NCI-H460 (cell line): ENCODE data around the gene DUSP1. TPM values are rescaled to one million over a fixed set of nuclear protein-coding genes. Genes with fewer than 3 reads are reported as not detected.

Experiments
- DNase-seq: peaks from one replicate; pipeline ENCODE4 v3.0.0-alpha.2; 2016; ENCODE audit warnings: low read depth; ENCODE audit errors: extremely low read depth
- total RNA-seq: library from RNA; depleted of rRNA; stranded (reverse); fragments of >200 nt; shearing (Covaris generic); gene quantifications from 2 replicates; pipeline ENCODE4 v1.2.3, GENCODE V29; 2014

The DUSP1 gene
- total RNA-seq, 1 experiment from 2014 or later = 441 TPM

DNA sequence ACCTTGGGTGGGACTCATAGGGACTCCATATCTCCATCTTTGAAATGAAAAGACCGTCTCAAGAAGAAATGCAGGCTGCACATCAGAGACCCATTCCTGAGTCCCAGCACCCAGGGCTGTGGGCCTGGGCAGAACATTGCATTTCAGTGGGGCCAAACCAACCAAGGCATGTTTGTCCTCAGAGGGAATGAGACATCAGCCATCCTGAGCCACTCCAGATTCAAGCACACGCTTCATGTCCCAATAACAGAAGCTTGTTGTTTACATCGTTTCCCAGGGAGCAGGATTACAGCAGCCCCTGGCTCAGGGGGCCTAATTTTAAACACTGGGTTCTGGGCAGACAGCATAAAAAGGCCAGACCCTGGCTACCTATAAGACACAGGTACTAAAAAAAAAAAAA lies 24.3 kb downstream of the DUSP1 start:
- DNase-seq = no peak

DNA sequence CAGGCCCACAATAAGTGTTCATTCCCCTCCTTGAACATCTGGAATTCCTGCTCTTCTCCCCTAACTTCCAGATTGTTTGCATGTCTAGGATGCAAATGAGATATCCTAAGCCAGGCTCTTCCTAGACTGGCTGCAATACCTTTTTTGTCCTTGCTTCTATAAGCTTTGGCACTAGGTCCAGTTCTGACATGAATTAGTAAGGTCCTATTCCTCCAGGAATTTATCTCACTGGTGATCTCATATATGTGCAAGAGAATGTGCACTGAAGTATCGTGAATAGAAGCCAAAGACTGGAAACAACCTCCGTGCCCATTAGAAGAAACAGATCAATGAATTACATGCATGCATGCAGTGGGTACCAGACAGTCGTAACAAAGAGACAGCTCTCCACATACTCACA lies 25.2 kb downstream of the DUSP1 start:
- no peak for DNase-seq

DNA sequence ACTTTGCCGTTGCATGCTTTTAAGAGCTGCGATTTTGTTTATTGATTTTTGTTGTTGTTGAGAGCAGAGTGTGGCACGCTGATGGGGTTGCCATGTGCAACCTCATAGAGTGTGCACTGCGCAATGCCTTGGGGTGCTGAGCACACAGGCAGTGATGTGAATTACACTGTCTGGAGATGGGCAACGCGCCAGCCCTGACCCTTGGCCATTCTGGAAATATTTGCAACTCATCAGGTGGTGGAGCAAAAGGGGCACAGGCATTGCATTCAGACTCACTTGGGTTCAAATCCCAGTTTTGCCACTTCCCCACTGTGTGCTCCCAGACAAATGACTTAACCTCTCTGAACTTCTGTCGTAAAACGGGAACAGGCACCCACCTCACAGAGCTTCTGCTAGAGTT lies 25.6 kb downstream of the DUSP1 start:
- no peak for DNase-seq

DNA sequence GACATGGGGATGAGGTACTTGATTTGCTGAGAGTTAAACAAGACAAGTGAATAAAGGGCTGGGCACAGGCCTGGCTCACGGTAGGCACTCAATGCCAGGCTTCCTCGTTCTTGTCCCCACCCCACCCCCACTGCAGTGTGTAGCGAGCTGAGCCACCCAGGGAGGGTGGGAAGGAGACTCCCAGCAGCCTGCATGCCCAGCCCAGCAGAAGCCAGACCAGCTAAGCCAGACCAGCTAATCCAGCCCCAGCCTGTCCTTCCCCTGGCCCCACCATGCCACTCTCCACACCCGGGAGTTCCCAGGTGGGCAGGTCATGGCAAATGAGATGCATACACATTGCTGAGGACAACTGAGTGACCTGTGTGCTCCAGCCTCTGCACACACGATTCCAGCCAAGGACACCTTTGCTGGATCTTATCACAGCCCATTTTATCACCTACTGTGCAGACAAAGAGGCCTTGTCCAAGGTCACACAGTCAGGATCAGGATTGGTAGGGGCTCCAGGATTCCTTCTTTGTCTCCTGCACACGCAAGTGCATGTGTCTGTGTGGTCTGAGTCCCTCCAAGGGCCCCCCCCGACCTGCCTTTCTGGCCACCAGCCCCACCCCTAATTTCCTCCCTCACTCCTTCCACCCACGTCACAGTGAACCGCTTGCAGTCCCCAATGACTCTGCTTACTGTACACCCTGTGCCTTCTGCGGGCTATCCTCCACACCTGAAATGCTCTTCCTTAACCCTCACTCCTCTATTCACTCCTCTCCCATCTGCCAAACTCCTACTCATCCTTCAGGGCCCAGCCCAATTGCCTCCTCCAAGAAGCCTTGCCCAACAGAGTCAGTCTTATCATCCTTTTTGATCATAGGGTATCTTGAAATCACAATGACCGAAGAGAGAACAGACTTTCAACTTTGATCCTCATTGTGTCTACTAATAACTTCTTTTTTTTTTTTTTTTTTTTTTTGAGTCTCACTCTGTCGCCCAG lies 26.6 kb downstream of the DUSP1 start:
- no peak for DNase-seq

DNA sequence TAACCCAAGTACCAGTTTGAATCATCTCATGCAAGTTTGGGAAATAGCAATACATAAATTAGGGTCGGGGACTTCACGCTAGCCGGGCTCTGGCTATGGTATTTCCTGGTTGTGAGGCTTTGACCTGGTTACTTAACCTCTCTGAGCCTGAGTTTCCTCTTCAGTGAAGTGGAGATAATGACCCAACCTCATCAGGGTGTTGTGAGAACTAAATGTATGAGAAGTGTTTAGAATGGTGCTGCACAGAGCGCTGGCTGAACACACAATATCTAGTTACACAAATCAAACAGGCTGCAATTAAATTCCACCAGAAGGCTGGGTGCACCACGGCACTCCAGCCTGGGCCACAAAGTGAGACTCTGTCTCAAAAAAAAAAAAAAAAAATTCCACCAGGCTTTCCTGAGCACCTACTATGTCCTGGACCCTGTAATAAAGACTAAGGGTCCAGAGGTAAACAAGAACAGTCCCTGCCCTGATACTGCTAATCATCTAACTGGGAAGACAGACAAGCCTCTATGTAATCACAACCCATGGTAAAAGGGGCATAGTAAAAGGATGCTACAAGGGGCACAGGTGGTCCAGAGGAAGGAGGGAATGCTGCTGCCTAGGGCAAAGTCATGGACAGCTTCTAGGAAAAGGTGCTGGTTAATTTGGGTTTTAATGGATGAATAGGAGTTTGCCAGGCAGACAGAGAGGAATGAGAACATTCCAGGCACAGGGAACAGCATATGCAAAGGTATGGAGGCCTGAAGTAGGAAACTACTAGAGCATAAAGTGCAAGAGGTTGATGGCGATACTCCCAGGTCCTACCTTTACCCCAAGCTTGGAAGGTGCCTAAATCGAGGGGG lies 27.7 kb downstream of the DUSP1 start:
- DNase-seq = no peak

DNA sequence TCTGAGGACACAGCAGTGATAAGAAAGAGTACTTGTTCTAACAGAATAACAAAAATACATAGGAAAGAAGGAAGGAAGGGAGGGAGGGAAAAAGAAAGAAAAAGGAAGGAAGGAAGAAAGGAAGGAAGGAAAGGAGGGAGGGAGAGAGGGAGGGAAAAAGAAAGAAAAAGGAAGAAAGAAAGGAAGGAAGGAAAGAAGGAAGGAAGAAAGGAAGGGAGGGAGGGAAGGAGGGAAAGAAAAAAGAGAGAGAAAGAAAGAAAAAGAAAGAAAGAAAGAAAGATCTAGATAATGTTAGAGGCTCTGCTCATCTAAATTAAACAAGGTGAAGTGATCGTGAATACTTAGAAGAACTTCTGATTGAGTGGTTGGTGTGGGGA lies 29.8 kb downstream of the DUSP1 start:
- DNase-seq = no peak

DNA sequence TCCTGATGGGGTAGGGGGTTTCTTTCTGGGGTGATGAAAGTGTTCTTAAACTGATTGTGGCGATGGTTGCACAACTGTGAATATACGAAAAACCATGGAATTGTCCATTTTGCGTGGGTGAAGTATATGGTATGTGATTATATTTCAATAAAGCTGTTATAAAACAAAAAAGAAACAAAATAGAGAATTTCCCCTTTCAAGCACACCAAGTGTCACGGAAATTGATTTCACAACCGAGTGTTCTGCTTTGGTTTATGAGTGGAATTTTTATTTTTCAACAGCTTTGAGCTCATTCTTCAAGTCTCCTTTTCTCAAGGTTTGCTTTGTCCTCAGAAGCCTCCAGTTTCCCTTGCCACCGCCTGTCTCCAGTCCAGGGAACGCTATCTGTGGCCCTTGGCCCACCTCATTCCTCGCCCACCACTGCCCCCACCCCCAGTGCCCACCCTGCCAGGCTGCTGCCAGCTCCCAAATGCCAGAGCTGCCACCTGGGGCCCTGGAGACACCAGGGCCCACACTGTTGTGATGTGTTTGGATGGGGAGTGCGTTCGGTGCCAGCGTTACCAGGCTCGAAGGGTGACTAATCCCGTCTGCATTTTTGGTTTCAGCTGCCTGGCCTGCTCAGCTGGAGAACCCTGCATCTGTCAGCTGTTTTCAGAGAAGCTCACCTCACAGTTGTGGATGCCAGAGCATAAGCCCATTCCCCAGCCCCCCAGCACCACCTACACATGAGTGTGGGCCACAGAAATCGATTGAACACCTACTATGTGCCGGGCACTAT lies 30.4 kb downstream of the DUSP1 start:
- DNase-seq = no peak

DNA sequence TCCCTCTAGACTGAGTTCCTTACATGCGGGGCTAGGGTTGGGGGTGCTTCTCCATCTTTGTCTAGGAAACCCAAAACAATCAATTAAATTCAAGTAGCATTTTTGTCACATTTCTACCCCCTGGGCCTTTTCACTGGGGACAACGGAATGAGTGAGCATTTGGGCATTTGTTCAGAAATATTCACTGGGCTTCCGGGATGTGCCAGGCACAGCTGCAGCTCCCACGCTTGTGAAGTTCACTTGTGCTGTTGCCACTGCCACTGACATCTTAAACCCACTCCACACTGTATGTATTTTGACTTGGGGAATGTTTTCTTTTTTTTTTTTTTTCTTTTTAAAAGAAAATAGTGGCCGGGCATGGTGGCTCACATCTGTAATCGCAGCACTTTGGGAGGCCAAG lies 31.6 kb downstream of the DUSP1 start:
- DNase-seq = no peak

DNA sequence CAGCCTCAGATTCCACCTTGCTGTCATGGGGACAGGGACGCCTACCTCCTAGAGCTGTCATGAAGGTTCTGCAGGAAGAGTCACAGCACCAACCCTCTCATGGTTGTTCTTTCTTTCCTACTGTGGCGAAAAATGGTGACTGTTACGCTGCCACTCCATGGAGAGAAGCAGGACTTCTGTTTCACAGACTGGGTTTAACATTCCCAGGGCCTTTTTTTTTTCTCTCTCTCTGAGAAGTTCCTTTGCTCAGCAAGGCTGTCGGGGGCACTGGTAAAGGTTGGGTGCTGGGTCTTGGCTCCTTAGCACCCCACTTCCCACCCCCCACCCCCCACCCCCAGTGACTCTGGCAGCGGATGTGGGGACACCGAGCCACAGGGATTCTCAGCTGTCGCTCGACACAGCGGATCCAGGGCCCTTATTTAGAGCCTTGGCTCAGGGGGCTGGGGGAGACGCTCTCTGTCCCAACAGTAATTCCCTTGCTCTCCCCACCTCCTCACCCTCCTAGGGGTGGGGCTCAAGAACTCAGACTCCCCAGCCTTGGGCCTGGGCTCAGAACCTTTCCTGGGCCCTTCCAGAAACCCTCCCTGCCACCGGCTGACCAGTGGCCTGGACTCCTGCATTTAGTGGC lies 34.4 kb downstream of the DUSP1 start:
- DNase-seq = no peak

DNA sequence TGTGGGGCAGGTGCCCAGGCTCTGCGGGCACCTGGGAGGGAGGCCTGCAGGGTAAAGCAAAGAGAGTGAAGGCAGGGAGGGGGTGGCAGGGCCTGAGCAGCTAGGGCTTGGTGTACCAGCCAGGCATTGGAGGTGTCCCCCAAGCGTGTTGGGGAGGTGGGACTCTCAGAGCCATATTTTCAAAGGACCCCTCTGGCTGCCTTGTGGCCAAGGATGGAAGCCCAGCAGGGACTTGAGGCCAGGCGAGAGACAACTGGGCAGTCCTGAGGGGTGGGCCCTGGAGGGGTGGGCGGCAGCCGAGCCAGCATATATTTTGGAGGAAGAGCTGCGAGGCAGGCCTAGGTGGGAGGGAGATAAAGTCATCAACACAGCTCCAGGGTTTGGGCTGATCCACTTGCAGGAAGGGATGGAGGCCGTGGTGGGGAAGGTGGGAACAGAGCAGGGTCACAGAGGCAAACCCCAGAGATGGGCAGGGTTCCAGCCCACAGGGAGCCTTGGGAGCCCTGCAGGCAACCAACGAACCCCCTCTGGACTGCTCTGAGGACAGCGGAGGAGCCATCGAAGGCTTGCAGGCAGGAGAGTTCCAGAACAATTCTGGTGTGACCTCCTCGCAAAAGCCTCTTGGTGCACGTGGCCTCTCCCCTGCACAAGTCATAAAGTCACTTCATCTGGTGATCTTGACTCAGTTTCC lies 35.7 kb downstream of the DUSP1 start:
- DNase-seq = no peak

DNA sequence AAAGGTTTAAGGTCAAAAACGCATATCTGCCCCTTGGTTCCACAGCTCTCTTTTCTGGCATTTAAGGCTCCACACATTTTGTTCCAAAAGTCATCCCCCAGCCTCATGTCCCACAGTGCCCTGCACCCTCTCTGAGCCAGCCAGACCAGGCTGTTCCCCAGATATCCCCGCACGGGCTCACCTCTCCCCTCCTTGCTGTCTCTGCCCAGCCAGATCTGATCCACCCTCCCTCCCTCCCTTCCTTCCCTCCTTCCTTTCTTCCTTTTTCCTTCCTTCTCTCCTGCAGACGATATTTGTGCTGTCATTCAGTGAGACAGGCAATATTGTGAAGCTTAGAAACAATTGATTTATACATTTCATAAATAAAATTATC lies 37.0 kb downstream of the DUSP1 start:
- DNase-seq = no peak

DNA sequence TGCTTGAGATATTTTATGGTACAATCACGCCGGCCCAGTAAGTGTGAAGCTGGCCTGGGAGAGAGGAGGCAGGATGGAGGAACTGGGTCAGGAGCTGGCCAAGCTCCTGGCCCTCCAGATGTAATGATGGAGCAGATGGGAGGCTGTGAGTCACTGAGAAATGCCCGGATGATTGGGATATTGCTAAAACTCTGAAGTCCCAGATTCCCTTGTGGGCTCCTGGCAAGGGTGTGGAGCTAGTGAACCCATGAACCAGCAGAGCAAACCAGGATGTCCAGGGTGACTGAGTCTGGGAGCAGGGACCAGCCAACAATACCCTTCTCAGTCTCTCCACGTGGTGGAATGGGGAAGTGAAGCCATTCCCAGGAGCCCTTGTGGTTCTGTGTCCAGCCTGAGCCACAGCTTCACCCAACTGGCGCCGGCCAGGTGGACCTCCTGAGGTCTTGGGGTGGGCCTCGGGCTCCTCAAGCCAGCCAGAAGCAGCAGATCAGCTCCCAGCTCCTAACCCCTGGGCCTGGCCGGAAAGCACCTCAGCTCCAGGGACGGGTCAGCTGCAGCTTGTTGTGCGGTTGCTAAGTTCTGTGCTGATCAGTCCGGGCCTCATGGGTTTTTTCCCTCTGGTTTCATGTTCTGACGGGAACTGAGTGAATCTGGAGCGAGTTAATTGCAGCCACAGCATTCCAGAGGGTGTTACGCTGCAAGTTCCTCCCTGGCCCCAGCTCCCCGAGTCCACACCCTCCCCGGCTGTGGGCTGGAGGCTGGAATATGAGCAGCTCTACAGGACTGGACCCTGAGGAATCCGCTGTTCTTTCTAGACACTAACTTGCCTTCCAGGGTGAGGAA lies 37.6 kb downstream of the DUSP1 start:
- no peak for DNase-seq

DNA sequence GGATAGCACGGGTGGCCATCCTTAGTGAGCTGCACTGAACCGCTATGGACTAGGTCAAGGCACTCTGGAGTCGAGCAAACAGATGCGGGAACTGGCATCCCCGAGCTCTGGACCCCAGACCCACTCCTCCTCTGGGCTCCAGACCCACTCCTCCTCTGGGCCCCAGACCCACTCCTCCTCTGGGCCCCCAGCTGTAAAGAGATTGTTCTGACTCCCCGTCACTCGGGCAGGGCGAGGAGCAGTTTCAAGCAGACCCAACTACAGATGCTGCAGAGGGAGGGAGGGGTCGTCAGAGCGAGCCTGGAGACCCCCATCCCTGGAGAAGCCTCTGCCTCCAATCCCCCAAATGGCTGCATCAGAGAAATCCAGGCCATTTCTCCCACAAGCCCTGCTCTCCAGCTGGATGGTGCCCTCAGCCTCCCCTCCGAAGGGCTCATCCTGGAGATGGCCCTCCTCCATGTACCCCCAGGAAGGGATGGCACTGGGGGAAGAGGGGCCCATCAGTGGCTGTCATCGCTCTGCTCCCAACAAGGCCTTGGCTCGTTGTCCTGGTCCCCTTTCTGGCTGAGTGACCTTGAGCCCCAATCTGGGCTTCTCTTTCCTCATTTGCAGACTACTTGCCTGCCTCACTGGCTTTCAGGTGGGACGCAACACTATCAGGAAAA lies 38.7 kb downstream of the DUSP1 start:
- DNase-seq = no peak

DNA sequence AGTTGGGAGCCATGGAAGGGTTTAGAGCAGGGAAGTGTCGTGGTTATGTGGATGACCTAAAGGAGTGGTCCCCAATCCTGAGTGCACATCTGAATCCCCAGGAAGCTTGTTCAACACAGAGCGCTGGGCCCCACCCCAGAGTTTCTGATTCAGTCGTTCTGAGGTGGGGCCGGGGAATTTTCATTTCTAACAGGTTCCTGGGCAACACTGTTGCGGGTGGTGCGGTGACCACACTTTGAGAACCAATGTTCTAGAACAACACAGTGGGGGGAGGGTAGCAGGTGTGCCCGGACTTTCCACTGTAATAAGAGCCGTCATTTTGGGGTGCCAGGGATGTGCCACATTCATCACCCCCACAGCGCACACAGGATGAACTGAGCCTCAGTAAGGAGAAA lies 39.3 kb downstream of the DUSP1 start:
- DNase-seq = no peak

DNA sequence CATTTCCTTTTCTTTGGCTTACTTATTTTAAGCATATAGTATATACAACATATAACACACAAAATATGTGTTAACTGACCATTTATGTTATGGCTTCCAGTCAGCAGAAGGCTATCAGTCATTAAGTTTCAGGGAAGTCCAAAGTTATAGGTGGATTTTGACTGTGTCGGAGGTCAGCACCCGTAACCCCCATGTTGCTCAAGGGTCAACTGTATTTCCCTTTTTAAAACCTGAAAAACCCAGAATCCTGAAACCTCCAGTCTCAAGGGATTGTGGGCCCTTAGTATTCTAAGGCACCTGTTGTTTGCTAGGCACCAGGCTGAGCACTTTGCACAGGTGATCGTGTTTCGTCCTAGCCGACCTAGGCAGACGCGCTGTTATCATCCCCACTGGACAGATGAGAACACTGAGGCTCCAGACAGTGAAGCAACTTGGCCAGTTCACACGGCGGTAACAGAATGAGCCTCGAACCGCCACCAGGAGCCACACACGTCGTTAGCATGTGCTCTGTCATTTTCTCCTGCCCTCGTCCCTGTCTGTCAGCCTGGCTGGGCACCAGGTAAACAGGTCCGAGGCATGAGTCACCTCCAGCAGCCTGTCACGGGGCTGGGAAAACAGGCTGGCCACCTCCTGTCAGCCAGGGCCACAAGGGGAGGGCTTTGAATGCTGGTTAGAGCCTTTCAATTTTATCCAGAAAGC lies 39.9 kb downstream of the DUSP1 start:
- no peak for DNase-seq

DNA sequence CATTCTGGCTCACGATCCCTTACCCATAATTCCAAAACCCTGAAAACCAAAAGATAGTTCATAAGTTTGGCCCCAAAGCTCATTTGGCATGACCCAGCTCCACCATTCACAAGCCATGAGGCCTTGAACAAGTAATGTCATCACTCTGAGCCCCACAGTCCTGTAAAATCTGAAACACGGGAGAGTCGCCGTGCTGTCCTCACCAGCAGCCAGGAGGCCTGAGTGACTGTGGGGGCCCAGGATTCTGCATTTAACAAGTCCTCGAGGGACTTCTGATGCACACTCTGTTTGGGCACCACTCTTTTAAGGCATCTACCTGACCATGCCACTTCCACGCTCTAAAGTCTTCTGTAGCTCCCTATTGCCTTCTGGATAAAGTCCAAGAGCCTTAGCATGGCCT lies 40.8 kb downstream of the DUSP1 start:
- DNase-seq = no peak

DNA sequence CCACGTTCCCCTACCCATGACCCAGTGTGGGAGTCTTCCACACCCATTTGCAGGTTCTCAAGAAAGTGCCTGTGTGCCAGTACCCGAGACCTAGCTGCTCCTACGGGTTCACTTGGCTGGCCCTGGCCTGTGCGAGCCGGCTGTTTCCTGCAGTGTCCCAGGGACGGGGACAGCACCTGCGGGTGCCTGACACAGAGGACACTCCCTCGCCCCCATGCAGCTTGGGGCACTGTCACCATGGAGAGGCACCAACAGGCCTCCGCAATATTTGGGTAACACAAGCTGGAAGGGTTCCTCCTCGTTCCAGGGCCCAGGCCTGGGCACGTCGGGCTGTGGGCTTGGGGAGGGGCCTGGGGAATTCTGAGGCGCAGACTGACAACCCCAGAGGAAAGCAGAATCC lies 41.4 kb downstream of the DUSP1 start:
- DNase-seq = no peak
